GM13976 (cell line): ENCODE measurements around the gene WNK1.
"Not testable (repeated sequence)": the region's sequence is repeated elsewhere in the genome, so short reads cannot be mapped to it uniquely, and the experiment has no call there.

Experiments used
- DNase-seq: peaks from one replicate; pipeline ENCODE4 v3.0.0; 2012; ENCODE audit warnings: low spot score
- in situ Hi-C: fragments of 300-500 bp; cut with MboI; formaldehyde crosslinking; loops from one replicate; pipeline ENCODE4 v1.12.0; 2022; ENCODE audit warnings: low sequenced_read_pairs, mixed read lengths, inconsistent platforms; ENCODE audit not compliant: unreplicated experiment
- TF ChIP-seq, protein P1 (sequence below): IDR thresholded peaks from 2 replicates; pipeline ENCODE4 v1.5.1; 2012; ENCODE audit warnings: borderline replicate concordance, mild to moderate bottlenecking; ENCODE audit not compliant: insufficient read depth; ENCODE audit errors: extremely low read depth, missing control alignments, control extremely low read depth

The WNK1 gene

GRCh38 chr12:768434-768833, 16.1 kb downstream of the WNK1 start:
- DNase-seq: no peak
- TF ChIP-seq, protein P1, sequence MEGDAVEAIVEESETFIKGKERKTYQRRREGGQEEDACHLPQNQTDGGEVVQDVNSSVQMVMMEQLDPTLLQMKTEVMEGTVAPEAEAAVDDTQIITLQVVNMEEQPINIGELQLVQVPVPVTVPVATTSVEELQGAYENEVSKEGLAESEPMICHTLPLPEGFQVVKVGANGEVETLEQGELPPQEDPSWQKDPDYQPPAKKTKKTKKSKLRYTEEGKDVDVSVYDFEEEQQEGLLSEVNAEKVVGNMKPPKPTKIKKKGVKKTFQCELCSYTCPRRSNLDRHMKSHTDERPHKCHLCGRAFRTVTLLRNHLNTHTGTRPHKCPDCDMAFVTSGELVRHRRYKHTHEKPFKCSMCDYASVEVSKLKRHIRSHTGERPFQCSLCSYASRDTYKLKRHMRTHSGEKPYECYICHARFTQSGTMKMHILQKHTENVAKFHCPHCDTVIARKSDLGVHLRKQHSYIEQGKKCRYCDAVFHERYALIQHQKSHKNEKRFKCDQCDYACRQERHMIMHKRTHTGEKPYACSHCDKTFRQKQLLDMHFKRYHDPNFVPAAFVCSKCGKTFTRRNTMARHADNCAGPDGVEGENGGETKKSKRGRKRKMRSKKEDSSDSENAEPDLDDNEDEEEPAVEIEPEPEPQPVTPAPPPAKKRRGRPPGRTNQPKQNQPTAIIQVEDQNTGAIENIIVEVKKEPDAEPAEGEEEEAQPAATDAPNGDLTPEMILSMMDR: no peak
- in situ Hi-C loops: no loop called here

GRCh38 chr12:770479-770878, 18.1 kb downstream of the WNK1 start:
- no peak for DNase-seq
- in situ Hi-C loops: no loop called here
- TF ChIP-seq, protein P1: no peak

GRCh38 chr12:772056-772697, 19.8 kb downstream of the WNK1 start:
- in situ Hi-C loops: no loop called here
- no peak for DNase-seq
- TF ChIP-seq, protein P1: no peak

- TF ChIP-seq, protein P1: no peak
- in situ Hi-C loops: no loop called here
- DNase-seq: no peak
Measured at GRCh38 chr12:774051-774614, 21.8 kb downstream of the WNK1 start.

GRCh38 chr12:775973-776771, 23.8 kb downstream of the WNK1 start:
- DNase-seq, in situ Hi-C loops: not testable (repeated sequence)

- DNase-seq, in situ Hi-C loops: not testable (repeated sequence)
Measured at GRCh38 chr12:776772-777373, 24.5 kb downstream of the WNK1 start.

DNA sequence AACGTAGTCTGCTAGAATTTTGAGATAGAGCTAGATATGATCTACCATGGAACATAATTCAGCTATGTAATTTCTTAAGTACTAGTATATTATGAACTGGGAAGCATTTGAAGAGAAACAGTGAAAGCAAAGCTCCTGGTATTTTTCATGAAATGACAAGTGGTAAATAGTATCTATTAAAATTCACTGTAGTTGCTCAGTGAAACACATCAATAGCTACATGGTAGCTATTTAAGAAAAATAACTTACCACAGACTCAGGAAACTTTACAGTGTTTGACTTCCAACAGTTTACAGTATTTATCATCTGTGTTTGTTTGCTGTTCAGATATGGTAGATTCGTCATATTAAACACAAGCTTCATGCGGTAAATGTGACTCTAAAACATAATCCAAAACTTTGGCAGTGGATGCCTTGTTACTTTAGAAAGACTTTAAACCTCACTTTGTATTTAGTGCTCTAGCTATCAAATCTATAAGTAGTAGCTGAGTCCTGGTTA, 25.2 kb downstream of the WNK1 start:
- DNase-seq: no peak
- in situ Hi-C loops: no loop called here
- TF ChIP-seq, protein P1: no peak
